ENCODE measurements around the gene LEKR1.

LEKR1 gene

GRCh38 chr3:156808025-156808424, 18.1 kb upstream of the LEKR1 start:
- Histone ChIP-seq H3K4me3 (ENCODE audit: low read depth, low read length) (no peak overlapping the region), H3K9me3 (ENCODE audit: control insufficient read depth, insufficient read depth, low read length) (no peaks in the 10 kb centered on the region), H3K27me3 (ENCODE audit: control insufficient read depth, insufficient read depth, low read length) (peaks cover 4% of the 10 kb centered on the region; the same call in 1 of the 2 replicates), H3K27ac (ENCODE audit: low read depth, low read length) (no peak overlapping the region), H3K4me1 (ENCODE audit: control insufficient read depth, insufficient read depth, low read length) (peaks cover 9% of the 10 kb centered on the region), H3K36me3 (ENCODE audit: control insufficient read depth, insufficient read depth, low read length) (no peaks in the 10 kb centered on the region), H3K9ac (ENCODE audit: low read depth, low read length) (no peak overlapping the region)

- H3K36me3 ChIP-seq (ENCODE audit: control insufficient read depth, insufficient read depth, low read length), result no peaks in the 10 kb centered on the region
- peaks cover 35% of the 10 kb centered on the region for H3K27me3 ChIP-seq (ENCODE audit: control insufficient read depth, insufficient read depth, low read length)
- no peaks in the 10 kb centered on the region for H3K9me3 ChIP-seq (ENCODE audit: control insufficient read depth, insufficient read depth, low read length)
- no peak overlapping the region for H3K9ac ChIP-seq (ENCODE audit: low read depth, low read length)
- no peak overlapping the region for H3K4me3 ChIP-seq (ENCODE audit: low read depth, low read length)
- peaks cover 18% of the 10 kb centered on the region for H3K4me1 ChIP-seq (ENCODE audit: control insufficient read depth, insufficient read depth, low read length)
- H3K27ac ChIP-seq (ENCODE audit: low read depth, low read length), result no peak overlapping the region
Observed at GRCh38 chr3:156811089-156811862, 14.9 kb upstream of the LEKR1 start.

GRCh38 chr3:156812521-156813335, 13.4 kb upstream of the LEKR1 start:
- Histone ChIP-seq H3K9me3 (ENCODE audit: control insufficient read depth, insufficient read depth, low read length) (no peaks in the 10 kb centered on the region), H3K4me1 (ENCODE audit: control insufficient read depth, insufficient read depth, low read length) (peaks cover 25% of the 10 kb centered on the region), H3K4me3 (ENCODE audit: low read depth, low read length) (no peak overlapping the region), H3K36me3 (ENCODE audit: control insufficient read depth, insufficient read depth, low read length) (no peaks in the 10 kb centered on the region), H3K27me3 (ENCODE audit: control insufficient read depth, insufficient read depth, low read length) (peaks cover 47% of the 10 kb centered on the region), H3K27ac (ENCODE audit: low read depth, low read length) (no peak overlapping the region), H3K9ac (ENCODE audit: low read depth, low read length) (no peak overlapping the region)

GRCh38 chr3:156814295-156814694, 11.9 kb upstream of the LEKR1 start:
- Histone ChIP-seq H3K4me3 (ENCODE audit: low read depth, low read length) (no peak overlapping the region), H3K9me3 (ENCODE audit: control insufficient read depth, insufficient read depth, low read length) (no peaks in the 10 kb centered on the region), H3K27ac (ENCODE audit: low read depth, low read length) (no peak overlapping the region), H3K27me3 (ENCODE audit: control insufficient read depth, insufficient read depth, low read length) (peaks cover 63% of the 10 kb centered on the region), H3K9ac (ENCODE audit: low read depth, low read length) (no peak overlapping the region), H3K4me1 (ENCODE audit: control insufficient read depth, insufficient read depth, low read length) (peaks cover 34% of the 10 kb centered on the region), H3K36me3 (ENCODE audit: control insufficient read depth, insufficient read depth, low read length) (no peaks in the 10 kb centered on the region)

- Histone ChIP-seq H3K36me3 (ENCODE audit: control insufficient read depth, insufficient read depth, low read length) (no peaks in the 10 kb centered on the region), H3K27ac (ENCODE audit: low read depth, low read length) (peak overlapping the region; percentile 93), H3K4me3 (ENCODE audit: low read depth, low read length) (peak overlapping the region; percentile 61), H3K9me3 (ENCODE audit: control insufficient read depth, insufficient read depth, low read length) (no peaks in the 10 kb centered on the region), H3K4me1 (ENCODE audit: control insufficient read depth, insufficient read depth, low read length) (peaks cover 34% of the 10 kb centered on the region), H3K27me3 (ENCODE audit: control insufficient read depth, insufficient read depth, low read length) (peaks cover 68% of the 10 kb centered on the region), H3K9ac (ENCODE audit: low read depth, low read length) (peak overlapping the region; percentile 78)
Observed at GRCh38 chr3:156816091-156816793, 9.9 kb upstream of the LEKR1 start.

GRCh38 chr3:156816794-156817645, 9.1 kb upstream of the LEKR1 start:
- peak overlapping the region; percentile 61 for H3K4me3 ChIP-seq (ENCODE audit: low read depth, low read length)
- H3K27me3 ChIP-seq (ENCODE audit: control insufficient read depth, insufficient read depth, low read length), result peaks cover 68% of the 10 kb centered on the region
- no peaks in the 10 kb centered on the region for H3K9me3 ChIP-seq (ENCODE audit: control insufficient read depth, insufficient read depth, low read length)
- H3K36me3 ChIP-seq (ENCODE audit: control insufficient read depth, insufficient read depth, low read length), result no peaks in the 10 kb centered on the region
- peak overlapping the region; percentile 93 for H3K27ac ChIP-seq (ENCODE audit: low read depth, low read length)
- H3K9ac ChIP-seq (ENCODE audit: low read depth, low read length), result peak overlapping the region; percentile 78
- H3K4me1 ChIP-seq (ENCODE audit: control insufficient read depth, insufficient read depth, low read length), result peaks cover 34% of the 10 kb centered on the region

- no peaks in the 10 kb centered on the region for H3K9me3 ChIP-seq (ENCODE audit: control insufficient read depth, insufficient read depth, low read length)
- peaks cover 32% of the 10 kb centered on the region for H3K4me1 ChIP-seq (ENCODE audit: control insufficient read depth, insufficient read depth, low read length)
- peak overlapping the region; percentile 90 for H3K27ac ChIP-seq (ENCODE audit: low read depth, low read length)
- H3K9ac ChIP-seq (ENCODE audit: low read depth, low read length), result peak overlapping the region; percentile 78
- H3K27me3 ChIP-seq (ENCODE audit: control insufficient read depth, insufficient read depth, low read length), result peaks cover 65% of the 10 kb centered on the region
- peak overlapping the region; percentile 61 for H3K4me3 ChIP-seq (ENCODE audit: low read depth, low read length)
- H3K36me3 ChIP-seq (ENCODE audit: control insufficient read depth, insufficient read depth, low read length), result no peaks in the 10 kb centered on the region
Observed at GRCh38 chr3:156817646-156818272, 8.4 kb upstream of the LEKR1 start.

- Histone ChIP-seq H3K27ac (ENCODE audit: low read depth, low read length) (no peak overlapping the region), H3K4me1 (ENCODE audit: control insufficient read depth, insufficient read depth, low read length) (peaks cover 27% of the 10 kb centered on the region), H3K27me3 (ENCODE audit: control insufficient read depth, insufficient read depth, low read length) (peaks cover 62% of the 10 kb centered on the region), H3K36me3 (ENCODE audit: control insufficient read depth, insufficient read depth, low read length) (no peaks in the 10 kb centered on the region), H3K9ac (ENCODE audit: low read depth, low read length) (no peak overlapping the region), H3K4me3 (ENCODE audit: low read depth, low read length) (no peak overlapping the region), H3K9me3 (ENCODE audit: control insufficient read depth, insufficient read depth, low read length) (no peaks in the 10 kb centered on the region)
Observed at GRCh38 chr3:156818273-156818651, 7.9 kb upstream of the LEKR1 start.

GRCh38 chr3:156818890-156819289, 7.3 kb upstream of the LEKR1 start:
- H3K4me3 ChIP-seq (ENCODE audit: low read depth, low read length), result no peak overlapping the region
- no peaks in the 10 kb centered on the region for H3K9me3 ChIP-seq (ENCODE audit: control insufficient read depth, insufficient read depth, low read length)
- H3K27ac ChIP-seq (ENCODE audit: low read depth, low read length), result no peak overlapping the region
- no peaks in the 10 kb centered on the region for H3K36me3 ChIP-seq (ENCODE audit: control insufficient read depth, insufficient read depth, low read length)
- H3K27me3 ChIP-seq (ENCODE audit: control insufficient read depth, insufficient read depth, low read length), result peaks cover 59% of the 10 kb centered on the region
- no peak overlapping the region for H3K9ac ChIP-seq (ENCODE audit: low read depth, low read length)
- H3K4me1 ChIP-seq (ENCODE audit: control insufficient read depth, insufficient read depth, low read length), result peaks cover 26% of the 10 kb centered on the region

All from HUES48 (cell line).